HepG2 (cell line): ENCODE data around the gene SAYSD1. TPM values are rescaled to one million over a fixed set of nuclear protein-coding genes. Genes with fewer than 3 reads are reported as not detected.

Source experiments
- ATAC-seq: fragments of 200-7000 bp; cut with Tn5 transposase; 3 replicates; pipeline ENCODE4 v1.9.1; 2020; ENCODE audit warnings: mild to moderate bottlenecking, moderate library complexity
- BruUV-seq: library from RNA; stranded (reverse); fragments of 400-500 nt; replicated peaks from 2 replicates; lab custom pipeline; 2021; lab: Mats Ljungman, UMichigan
- CTCF ChIA-PET: fragments of 300-600 bp; formaldehyde crosslinking; extraction: SDS; loops from one replicate; lab custom pipeline; 2021; ENCODE audit warnings: low total read pairs, inconsistent platforms, low intra/inter-chr PET ratio; lab: Yijun Ruan, JAX
- POLR2A ChIA-PET: fragments of 350-600 bp; sonication (Branson Sonifier 250); formaldehyde crosslinking; loops from one replicate; lab custom pipeline; 2020; ENCODE audit warnings: antibody characterized with exemption, inconsistent platforms; lab: Yijun Ruan, JAX
- DNase-seq: peaks from one replicate; pipeline ENCODE4 v3.0.0-alpha.2; 2015; ENCODE audit warnings: low spot score
- FAIRE-seq: peaks from 3 replicates; lab custom pipeline; 2011; peaks lifted over from hg19 to GRCh38; lab: Jason Lieb, UNC
- H2AFZ ChIP-seq: one replicate; pipeline ENCODE4 v1.6.1; 2011; ENCODE audit warnings: low read length, inconsistent platforms
- H3K27ac ChIP-seq: fragments of 300-600 bp; 3 replicates; pipeline ENCODE4 v1.8.0; 2011; ENCODE audit warnings: mixed run types, mild to moderate bottlenecking, mixed read lengths, low read length, inconsistent platforms; ENCODE audit not compliant: insufficient read depth; ENCODE audit errors: extremely low read length
- H3K27me3 ChIP-seq, 2 experiments: fragments of 200-600 bp in 1 of 2; 2 replicates in 1 of 2; 3 replicates in 1 of 2; pipeline versions ENCODE4 v1.6.0 to v1.8.0; 2011; ENCODE audit warnings: low read length in 2 of 2, mild to moderate bottlenecking in 2 of 2, moderate library complexity in 2 of 2, inconsistent platforms in 1 of 2; ENCODE audit not compliant: insufficient read depth in 2 of 2, control insufficient read depth in 1 of 2
- H3K36me3 ChIP-seq, 2 experiments: fragments of 200-600 bp in 1 of 2; replicated peaks in 1 of 2; 2 replicates in 1 of 2; 3 replicates in 1 of 2; pipeline versions ENCODE4 v1.5.1 to v1.8.0; 2011; ENCODE audit warnings: low read length in 2 of 2, inconsistent platforms in 1 of 2; ENCODE audit not compliant: insufficient read depth in 2 of 2, control insufficient read depth in 1 of 2
- H3K4me1 ChIP-seq: 2 replicates; pipeline ENCODE4 v1.5.1; 2012; ENCODE audit warnings: low read length, inconsistent platforms; ENCODE audit not compliant: insufficient read depth
- H3K4me2 ChIP-seq: 2 replicates; pipeline ENCODE4 v1.6.0; 2011; ENCODE audit warnings: low read depth, low read length, inconsistent platforms
- H3K4me3 ChIP-seq, 3 experiments: fragments of 200-600 bp in 1 of 3; sonication (generic), shearing (Covaris generic) in 1 of 3; replicated peaks in 1 of 3; 2 replicates each; pipeline ENCODE4 v1.5.1; 2011 to 2016; ENCODE audit warnings: low read length in 3 of 3, inconsistent platforms in 2 of 3, low read depth in 2 of 3, mild to moderate bottlenecking in 2 of 3, control low read depth in 1 of 3, mixed read lengths in 1 of 3; ENCODE audit not compliant: insufficient read depth in 1 of 3
- H3K79me2 ChIP-seq: one replicate; pipeline ENCODE4 v1.6.1; 2011; ENCODE audit warnings: low read length, inconsistent platforms; ENCODE audit not compliant: insufficient read depth
- H3K9ac ChIP-seq: 2 replicates; pipeline ENCODE4 v1.6.0; 2011; ENCODE audit warnings: mild to moderate bottlenecking, low read depth, low read length, inconsistent platforms; ENCODE audit not compliant: insufficient read depth
- H3K9me3 ChIP-seq: 2 replicates; pipeline ENCODE4 v1.5.1; 2012; ENCODE audit warnings: mild to moderate bottlenecking, low read length
- H4K20me1 ChIP-seq: 2 replicates; pipeline ENCODE4 v1.6.0; 2011; ENCODE audit warnings: inconsistent platforms, mild to moderate bottlenecking, low read length, moderate library complexity; ENCODE audit not compliant: insufficient read depth
- DNMT1 ChIP-seq: sonication (generic); formaldehyde crosslinking; IDR thresholded peaks from 2 replicates; pipeline ENCODE4 v1.5.1; 2020; ENCODE audit warnings: mild to moderate bottlenecking, missing genetic modification reagents
- FUBP1 ChIP-seq: sonication (generic); formaldehyde crosslinking; IDR thresholded peaks from 2 replicates; pipeline ENCODE4 v1.5.1; 2020; ENCODE audit warnings: missing genetic modification reagents, mild to moderate bottlenecking, borderline replicate concordance
- GMEB1 ChIP-seq: sonication (generic); formaldehyde crosslinking; IDR thresholded peaks from 2 replicates; pipeline ENCODE4 v1.5.1; 2020; ENCODE audit warnings: missing genetic modification reagents, mild to moderate bottlenecking, borderline replicate concordance
- TARDBP ChIP-seq: sonication (generic); formaldehyde crosslinking; IDR thresholded peaks from 2 replicates; pipeline ENCODE4 v1.8.0; 2022; ENCODE audit warnings: mild to moderate bottlenecking, missing genetic modification reagents
- ZNF34 ChIP-seq: sonication (generic); formaldehyde crosslinking; IDR thresholded peaks from 2 replicates; pipeline ENCODE4 v1.4.0; 2020; ENCODE audit warnings: mild to moderate bottlenecking, missing genetic modification reagents, borderline replicate concordance
- ZNF615 ChIP-seq: sonication (generic); formaldehyde crosslinking; IDR thresholded peaks from 2 replicates; pipeline ENCODE4 v1.5.0; 2020; ENCODE audit warnings: mild to moderate bottlenecking, missing genetic modification reagents, borderline replicate concordance
- ZNF713 ChIP-seq: sonication (generic); formaldehyde crosslinking; IDR thresholded peaks from 2 replicates; pipeline ENCODE4 v1.4.0; 2020; ENCODE audit warnings: mild to moderate bottlenecking, missing genetic modification reagents
- ZNF788 ChIP-seq: sonication (generic); formaldehyde crosslinking; IDR thresholded peaks from 2 replicates; pipeline ENCODE4 v1.5.0; 2020; ENCODE audit warnings: mild to moderate bottlenecking, missing genetic modification reagents, borderline replicate concordance
- ZNF790 ChIP-seq: sonication (generic); formaldehyde crosslinking; IDR thresholded peaks from 2 replicates; pipeline ENCODE4 v1.8.0; 2022; ENCODE audit warnings: missing genetic modification reagents, mild to moderate bottlenecking, borderline replicate concordance
- WGBS: methylation state at CpG from one replicate; pipeline ENCODE4 v1.1.6; 2017; ENCODE audit warnings: low lambda C conversion rate; 5-methylcytosine and 5-hydroxymethylcytosine counted together
- in situ Hi-C: cut with HindIII; loops from 2 replicates; pipeline ENCODE4 v1.10.0; 2017; ENCODE audit warnings: low pct_unique_long_range_greater_than_20kb; ENCODE audit not compliant: extremely low pct_ligation_motif_present
- intact Hi-C: fragments of 100-400 bp; cut with micrococcal nuclease; formaldehyde crosslinking; loops from one replicate; pipeline ENCODE4 v1.10.0; 2022; ENCODE audit not compliant: unreplicated experiment
- polyA plus RNA-seq, 8 experiments: library from polyadenylated mRNA; depleted of rRNA in 3 of 8; stranded (reverse) in 7 of 8; unstranded in 1 of 8; fragments of >200 nt; fragmentation: Illumina TruSeq in 4 of 8; extraction: Trizol in 4 of 8; gene quantifications; 2 replicates each; pipeline versions ENCODE4 v1.2.1 to v1.2.3, GENCODE V29; 2011 to 2016; ENCODE audit warnings: low read depth in 4 of 8, missing spikeins in 1 of 8, mixed read lengths in 1 of 8; ENCODE audit not compliant: insufficient read depth in 1 of 8
- total RNA-seq, 5 experiments: library from RNA; depleted of rRNA; stranded (reverse); fragments of >200 nt; fragmentation: Illumina TruSeq; extraction: Trizol; gene quantifications; 2 replicates each; pipeline ENCODE4 v1.2.3, GENCODE V29; 2016; ENCODE audit warnings: low read depth in 1 of 5

SAYSD1 gene
- total and polyA plus RNA-seq, 2 of the 13 experiments (the other 11 are each of a cell fraction or from before 2014, with no cell fraction given) = 10.1 to 16.0 TPM

- intact Hi-C loops = no loop called here
- no peak for TF ChIP-seq GMEB1 (CRISPR knock-in tag)
- no peak for TF ChIP-seq ZNF788 (CRISPR knock-in tag)
- TF ChIP-seq ZNF34 = no peak
- no peak for TF ChIP-seq TARDBP (CRISPR knock-in tag)
- TF ChIP-seq FUBP1 (CRISPR knock-in tag) = no peak
- TF ChIP-seq ZNF615 (CRISPR knock-in tag) = no peak
- TF ChIP-seq ZNF790 = no peak
- TF ChIP-seq ZNF713 (CRISPR knock-in tag) = no peak
- no peak for TF ChIP-seq DNMT1 (CRISPR knock-in tag)
These were observed 23.8 kb downstream of the SAYSD1 start for GRCh38 chr6:39091220-39091619.

More at GRCh38 chr6:39091220-39091619, 23.8 kb downstream of the SAYSD1 start:
- no peak overlapping the region for H2AFZ ChIP-seq
- POLR2A ChIA-PET = no interaction called here
- H3K27ac ChIP-seq = no peak overlapping the region
- no peak overlapping the region for H3K9ac ChIP-seq
- ATAC-seq (no peak), FAIRE-seq (no peak), DNase-seq (no peak)
- H3K27me3 ChIP-seq = peaks cover 0 to 30% of the 10 kb centered on the region in 2 experiments; a peak in 2 of 5 replicates
- H3K9me3 ChIP-seq = no peaks in the 10 kb centered on the region
- no peak overlapping the region for H3K4me2 ChIP-seq
- 0 out of 2 replicates have a peak, but pooled peaks cover 8% of the 10 kb centered on the region for H3K4me1 ChIP-seq
- in situ Hi-C loops = no loop called here
- no peaks in the 10 kb centered on the region for H4K20me1 ChIP-seq
- H3K4me3 ChIP-seq = no peak overlapping the region
- CTCF ChIA-PET = no interaction called here
- H3K79me2 ChIP-seq = no peaks in the 10 kb centered on the region
- WGBS = 48% methylated on average over 7 of the region's 7 CpGs
- BruUV-seq = no TSS peak
- no peaks in the 10 kb centered on the region for H3K36me3 ChIP-seq
